Keratinocyte (primary cell): ENCODE data around the gene ADRA1B.

Experiments
- EZH2 ChIP-seq: IDR thresholded peaks from one replicate; pipeline ENCODE4 v1.6.1; 2012; ENCODE audit warnings: inconsistent platforms, mild to moderate bottlenecking, low read length, moderate library complexity
- TF ChIP-seq, protein P1 (sequence below), 3 experiments: IDR thresholded peaks in 1 of 3; conservative IDR thresholded peaks in 1 of 3; optimal IDR thresholded peaks in 1 of 3; 2 replicates in 2 of 3; 3 replicates in 1 of 3; pipeline versions ENCODE3 to v1.5.1; 2011; ENCODE audit warnings: low read length in 3 of 3, mild to moderate bottlenecking in 3 of 3, moderate library complexity in 2 of 3, control low read depth in 1 of 3, inconsistent platforms in 1 of 3; ENCODE audit not compliant: insufficient read depth in 2 of 3; ENCODE audit errors: extremely low read depth in 1 of 3

DNA sequence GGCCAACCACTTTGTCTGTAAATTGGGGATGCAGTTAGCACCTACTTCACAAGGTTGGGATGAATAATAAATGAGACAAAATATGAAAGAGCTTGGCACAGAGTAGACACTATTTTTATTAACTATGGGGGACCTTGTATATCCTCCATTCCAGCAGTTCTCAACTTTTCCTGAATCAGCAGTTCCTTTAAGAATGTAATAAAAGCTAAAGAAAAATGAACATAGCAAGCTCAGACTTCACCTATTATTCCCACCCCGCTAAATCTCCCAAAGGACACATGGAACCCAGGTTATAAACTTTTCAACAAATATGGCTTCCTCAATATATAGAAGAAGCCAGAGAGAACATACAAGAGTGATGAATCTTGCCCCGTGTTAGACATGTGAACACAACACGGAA, 60.6 kb downstream of the ADRA1B start:
- TF ChIP-seq, protein P1, sequence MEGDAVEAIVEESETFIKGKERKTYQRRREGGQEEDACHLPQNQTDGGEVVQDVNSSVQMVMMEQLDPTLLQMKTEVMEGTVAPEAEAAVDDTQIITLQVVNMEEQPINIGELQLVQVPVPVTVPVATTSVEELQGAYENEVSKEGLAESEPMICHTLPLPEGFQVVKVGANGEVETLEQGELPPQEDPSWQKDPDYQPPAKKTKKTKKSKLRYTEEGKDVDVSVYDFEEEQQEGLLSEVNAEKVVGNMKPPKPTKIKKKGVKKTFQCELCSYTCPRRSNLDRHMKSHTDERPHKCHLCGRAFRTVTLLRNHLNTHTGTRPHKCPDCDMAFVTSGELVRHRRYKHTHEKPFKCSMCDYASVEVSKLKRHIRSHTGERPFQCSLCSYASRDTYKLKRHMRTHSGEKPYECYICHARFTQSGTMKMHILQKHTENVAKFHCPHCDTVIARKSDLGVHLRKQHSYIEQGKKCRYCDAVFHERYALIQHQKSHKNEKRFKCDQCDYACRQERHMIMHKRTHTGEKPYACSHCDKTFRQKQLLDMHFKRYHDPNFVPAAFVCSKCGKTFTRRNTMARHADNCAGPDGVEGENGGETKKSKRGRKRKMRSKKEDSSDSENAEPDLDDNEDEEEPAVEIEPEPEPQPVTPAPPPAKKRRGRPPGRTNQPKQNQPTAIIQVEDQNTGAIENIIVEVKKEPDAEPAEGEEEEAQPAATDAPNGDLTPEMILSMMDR (optimal IDR thresholded peaks at IDR 0.05 in 1 of 3, IDR thresholded peaks at IDR 0.05 in 1 of 3, conservative IDR thresholded peaks at IDR 0.05 in 1 of 3; ENCODE audit: extremely low read depth in 1 of 3, insufficient read depth in 2 of 3, low read length in 3 of 3), result no peak
- TF ChIP-seq EZH2, result no peak
